SKM-1 (cell line): ENCODE results near the gene XXYLT1.

Experiments
- DNase-seq: peaks from one replicate; lab custom pipeline; 2025; ENCODE audit not compliant: unreplicated experiment; lab: John Stamatoyannopoulos, UW

Gene XXYLT1

GRCh38 chr3:195069501-195070251 is 201.3 kb downstream of the XXYLT1 start:
- no peak for DNase-seq

DNA sequence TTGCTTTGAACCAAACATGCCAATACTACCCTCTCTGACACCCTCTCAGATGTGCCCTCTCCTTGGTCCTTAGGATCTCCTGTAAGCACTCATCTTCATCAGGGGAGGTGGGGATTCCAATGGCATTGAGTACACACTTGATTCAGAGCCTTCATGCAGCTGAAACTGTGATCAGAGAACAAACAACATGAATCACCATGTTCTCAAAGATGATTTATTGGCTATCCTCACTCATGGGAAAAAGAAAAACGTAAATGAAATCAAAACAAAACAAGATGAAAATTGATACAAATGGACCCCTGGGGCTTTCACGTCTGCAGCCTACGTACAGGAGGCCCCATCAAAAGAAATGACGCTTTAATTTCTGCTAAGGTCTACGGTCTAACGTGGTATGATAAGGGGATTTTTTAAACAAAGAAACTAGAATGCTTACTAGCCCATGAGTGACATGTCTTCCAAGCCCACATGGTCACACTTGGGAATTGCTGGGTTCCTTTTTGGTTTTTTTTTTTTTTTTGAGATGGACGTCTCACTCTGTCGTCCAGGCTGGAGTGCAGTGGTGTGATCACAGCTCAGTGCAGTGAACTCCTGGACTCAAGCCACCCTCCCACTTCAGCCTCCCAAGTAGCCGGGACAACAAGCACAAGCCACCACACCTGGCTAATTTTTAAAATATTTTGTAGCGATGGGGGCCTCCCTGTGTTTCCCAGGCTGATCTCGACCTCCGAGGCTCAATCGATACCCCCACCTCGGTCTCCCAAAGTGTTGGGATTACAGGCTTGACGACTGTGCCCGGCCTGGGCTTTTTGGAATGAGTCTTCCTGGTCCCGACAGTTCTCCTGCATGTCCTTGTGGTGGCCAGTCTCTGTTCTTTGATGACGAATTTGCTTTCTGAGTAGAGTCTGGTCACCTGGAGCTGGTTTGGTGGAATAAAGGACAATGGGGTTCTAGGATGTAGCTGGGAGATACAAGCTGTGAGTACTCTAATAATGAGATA is 202.6 kb downstream of the XXYLT1 start:
- no peak for DNase-seq

DNA sequence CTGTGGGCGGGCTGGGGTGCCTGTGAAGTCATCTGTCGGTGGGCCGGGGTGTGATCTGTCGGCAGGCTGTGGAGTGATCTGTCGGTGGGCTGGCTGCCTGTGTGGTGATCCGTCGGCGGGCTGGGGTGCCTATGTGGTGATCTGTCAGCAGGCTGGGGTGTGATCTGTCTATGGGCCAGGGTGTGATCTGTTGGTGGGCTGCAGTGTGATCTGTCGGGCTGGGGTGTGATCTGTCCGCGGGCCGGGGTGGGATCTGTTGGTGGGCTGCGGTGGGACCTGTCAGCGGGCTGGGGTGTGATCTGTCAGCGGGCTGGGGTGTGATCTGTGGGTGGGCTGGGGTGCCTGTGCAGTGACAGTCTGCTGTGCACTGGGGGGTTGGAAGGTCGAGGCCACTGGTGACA is 204.5 kb downstream of the XXYLT1 start:
- no peak for DNase-seq

GRCh38 chr3:195065864-195066185 is 205.1 kb downstream of the XXYLT1 start:
- DNase-seq, result no peak

DNA sequence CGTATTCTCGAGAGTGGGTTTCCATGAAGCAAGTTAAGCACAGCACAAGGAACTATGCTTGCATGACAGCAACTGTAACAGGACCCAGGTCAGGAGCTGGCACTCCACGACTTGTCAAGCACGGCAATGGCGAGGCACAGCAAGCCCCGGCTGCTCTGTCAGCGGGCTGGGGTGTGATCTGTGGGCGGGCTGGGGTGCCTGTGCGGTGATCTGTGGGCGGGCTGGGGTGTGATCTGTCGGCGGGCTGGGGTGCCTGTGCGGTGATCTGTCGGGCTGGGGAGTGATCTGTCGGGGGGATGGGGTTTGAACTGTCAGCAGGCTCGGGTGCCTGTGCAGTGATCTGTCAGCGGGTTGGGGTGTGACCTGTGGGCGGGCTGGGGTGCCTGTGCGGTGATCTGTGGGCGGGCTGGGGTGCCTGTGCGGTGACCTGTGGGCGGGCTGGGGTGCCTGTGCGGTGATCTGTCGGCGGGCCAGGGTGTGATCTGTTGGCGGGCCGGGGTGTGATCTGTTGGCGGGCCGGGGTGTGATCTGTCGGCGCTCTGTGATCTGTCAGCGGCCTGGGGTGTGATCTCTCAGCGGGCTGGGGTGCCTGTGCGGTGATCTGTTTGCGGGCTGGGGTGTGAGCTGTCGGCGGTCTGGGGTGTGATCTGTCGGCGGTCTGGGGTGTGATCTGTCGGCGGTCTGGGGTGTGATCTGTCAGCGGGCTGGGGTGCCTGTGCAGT is 205.7 kb downstream of the XXYLT1 start:
- no peak for DNase-seq

- no peak for DNase-seq
These were observed 206.5 kb downstream of the XXYLT1 start for GRCh38 chr3:195064300-195064931.

GRCh38 chr3:195063581-195064193 is 207.3 kb downstream of the XXYLT1 start:
- no peak for DNase-seq

GRCh38 chr3:195062866-195063540 is 208.0 kb downstream of the XXYLT1 start:
- DNase-seq, result no peak

DNA sequence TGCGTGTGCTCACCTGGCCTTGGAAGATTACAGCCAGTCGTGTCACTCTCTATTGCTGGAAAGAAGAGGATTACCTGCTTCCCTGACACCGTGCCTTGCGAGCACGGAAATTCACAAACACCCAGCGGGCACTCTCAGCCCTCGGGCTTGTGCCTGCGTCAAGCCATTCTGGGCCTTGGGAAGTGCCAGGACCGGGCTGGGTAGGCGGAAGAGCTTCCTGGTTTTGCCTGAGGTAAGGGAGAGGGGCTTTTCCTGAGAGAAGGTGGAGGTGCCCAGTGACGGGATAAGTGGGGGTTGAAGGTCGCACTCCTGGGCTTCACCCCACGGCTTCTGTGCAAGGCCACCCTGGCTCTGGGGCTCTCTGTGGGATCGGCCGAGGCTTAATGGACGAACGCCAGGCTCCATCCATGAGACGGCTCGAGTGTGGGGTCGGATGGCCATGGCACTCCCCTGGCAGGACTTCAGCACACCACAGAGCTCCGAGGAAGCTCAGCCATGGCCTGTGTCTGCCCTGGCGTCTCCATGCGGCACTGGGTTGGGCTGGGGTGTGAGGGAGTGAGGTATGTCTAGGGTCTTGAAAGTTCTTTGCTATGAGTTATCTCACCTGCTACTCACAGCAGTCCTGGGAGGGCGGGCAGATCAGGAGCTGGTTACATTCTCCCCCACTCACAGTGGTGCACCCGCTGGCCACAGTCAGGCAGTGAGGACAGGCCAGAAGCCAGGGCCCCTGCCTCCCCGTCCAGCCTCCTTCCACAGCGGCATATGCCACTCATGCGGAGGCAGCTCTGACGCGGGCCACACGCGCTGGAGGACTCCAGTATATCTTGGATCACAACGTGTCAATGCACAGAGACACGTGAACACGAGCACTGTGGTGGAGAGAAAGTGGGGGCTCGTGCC is 209.0 kb downstream of the XXYLT1 start:
- DNase-seq, result no peak

DNA sequence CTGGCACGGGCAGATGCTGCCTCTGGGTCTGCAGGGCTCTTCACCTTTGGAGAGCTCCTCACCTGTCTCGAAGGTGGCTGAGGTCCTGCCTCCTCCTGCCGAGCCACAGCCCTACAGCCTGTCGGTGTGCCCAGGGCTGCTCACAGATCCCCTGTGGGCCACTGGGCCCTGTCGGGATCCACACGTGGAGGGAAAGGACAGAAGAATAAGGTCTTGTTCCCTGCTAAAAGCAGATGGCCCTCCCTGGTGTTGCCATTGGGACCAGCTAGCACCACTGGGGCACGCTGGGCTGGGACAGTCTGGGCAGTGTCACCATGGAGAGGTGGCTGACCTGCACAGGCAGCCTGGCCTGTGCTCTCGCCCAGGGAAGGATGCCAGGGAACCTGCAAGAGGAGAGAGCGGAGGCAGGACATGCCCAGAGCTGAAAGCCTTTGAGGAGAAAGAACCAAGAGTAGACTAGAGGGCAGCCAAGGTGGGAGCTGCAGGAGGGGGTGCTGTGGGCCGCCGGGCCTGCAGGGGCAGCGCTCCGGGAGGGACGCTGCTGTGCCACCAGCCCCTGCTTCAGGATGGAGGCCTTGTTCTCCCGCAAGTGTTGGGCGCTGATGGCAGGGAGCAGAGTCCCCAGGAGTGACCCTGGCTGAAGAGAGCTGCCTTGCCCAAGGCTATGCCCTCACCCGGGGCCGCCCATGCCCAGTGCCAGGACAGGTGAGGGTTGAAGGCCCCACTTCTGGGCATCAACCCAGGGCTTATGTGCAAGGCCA is 210.2 kb downstream of the XXYLT1 start:
- DNase-seq, result no peak

DNA sequence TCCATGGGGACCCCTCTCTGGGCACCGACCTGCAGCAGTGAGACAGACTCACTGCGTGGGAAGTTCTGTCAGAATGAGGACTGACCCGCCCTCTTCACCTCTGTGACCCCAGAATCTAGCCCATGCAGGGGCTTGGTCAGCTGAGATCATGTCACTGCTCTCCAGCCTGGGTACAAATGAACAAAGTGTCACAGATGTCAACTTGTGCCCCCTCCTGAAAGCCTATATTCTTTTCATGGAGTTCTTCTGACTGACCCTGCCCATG is 210.8 kb downstream of the XXYLT1 start:
- DNase-seq, result no peak

- DNase-seq, result no peak
These were observed 211.3 kb downstream of the XXYLT1 start for GRCh38 chr3:195059471-195060216.

DNA sequence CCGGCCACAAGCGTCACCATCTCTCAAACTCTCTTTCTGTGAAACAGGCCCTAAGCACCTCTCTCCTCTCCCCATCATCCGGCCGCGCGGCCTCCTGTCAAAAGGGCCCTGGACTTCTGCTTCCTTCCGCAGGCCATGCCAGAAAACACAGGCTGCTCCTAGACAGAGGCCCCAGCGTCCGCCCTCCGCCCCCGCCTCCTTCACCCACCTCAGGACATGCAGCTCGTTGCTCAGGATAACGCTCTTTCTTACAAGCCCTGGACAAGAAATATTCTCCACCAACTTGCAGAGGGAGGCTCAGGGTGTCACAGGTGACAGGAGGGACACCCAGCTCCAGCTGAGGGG is 212.0 kb downstream of the XXYLT1 start:
- DNase-seq, result no peak

DNA sequence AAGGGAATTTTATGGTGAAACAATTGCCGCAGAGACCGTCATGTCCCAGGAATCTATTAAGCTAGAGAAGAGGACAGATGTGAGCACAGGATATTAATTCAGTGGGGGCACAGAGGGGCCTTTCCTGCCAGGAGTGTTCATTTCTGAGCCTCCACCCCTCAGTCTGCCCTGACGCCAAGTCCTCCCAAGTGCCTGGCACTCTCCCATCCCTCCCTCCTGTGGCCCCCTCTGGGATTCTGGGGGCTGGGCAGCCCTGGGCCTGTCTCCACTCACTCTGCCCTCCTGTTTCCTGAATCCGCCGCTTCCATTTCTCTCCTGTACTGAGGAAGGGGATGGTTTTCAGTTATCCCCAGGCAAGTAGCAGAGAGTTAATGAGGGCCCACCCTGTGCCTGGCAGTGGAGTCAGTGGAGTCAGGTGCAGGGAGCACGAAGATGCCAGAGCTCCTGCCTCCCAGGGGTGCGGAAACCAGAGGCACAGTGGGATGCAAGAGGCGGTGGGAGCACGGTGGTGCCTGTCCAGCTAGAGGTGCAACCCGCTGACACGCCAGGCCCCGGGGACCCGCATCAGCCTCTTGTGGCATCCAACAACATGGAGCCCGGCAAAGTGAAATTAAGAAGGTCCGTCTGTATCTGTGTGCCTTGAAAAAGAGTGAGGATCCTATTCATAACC is 212.5 kb downstream of the XXYLT1 start:
- no peak for DNase-seq

DNA sequence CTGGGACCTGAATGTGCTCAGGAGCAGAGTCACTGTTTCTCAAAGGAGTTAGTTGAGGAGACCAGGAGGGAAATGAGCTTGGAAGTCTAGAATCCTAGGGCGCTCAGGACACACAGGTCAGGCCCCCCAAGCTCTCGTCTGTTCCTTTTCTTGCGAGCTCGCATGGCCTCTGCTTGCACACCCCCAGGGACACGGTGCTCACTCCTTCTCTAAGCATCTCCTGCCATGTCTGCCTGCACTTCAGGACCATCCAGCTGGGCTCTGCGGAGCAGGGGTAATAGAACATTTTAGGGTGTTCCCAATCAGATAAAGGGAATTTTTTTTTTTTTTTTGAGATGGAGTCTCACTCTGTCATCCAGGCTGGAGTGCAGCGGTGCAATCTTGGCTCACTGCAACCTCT is 213.2 kb downstream of the XXYLT1 start:
- no peak for DNase-seq

DNA sequence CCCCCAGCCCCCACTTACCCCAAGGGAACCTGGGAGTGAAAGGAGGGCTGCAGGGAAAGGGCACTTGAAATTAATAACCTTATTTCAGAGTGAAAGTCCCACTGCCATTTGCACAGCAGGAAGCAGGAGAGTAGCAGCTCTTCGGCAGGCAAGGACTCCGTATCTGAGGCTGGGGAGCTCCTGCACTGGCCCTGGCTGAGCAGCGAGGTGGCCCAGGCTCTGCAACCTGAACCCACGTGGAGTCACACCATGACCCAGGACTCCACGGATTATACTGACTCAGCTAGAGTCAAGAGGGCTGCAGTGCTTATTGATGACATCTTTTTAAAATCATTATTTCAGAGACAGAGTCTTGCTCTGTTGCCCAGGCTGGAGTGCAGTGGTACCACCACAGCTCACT is 214.5 kb downstream of the XXYLT1 start:
- DNase-seq, result no peak

- DNase-seq, result no peak
These were observed 216.6 kb downstream of the XXYLT1 start for GRCh38 chr3:195054311-195054710.

- no peak for DNase-seq
These were observed 218.0 kb downstream of the XXYLT1 start for GRCh38 chr3:195052939-195053338.
